Amygdala (tissue), 56 donors: ENCODE data around the gene CCDC187.

ENCODE experiments used
- DNase-seq, 56 donors: peaks; one replicate each; lab custom pipeline; 2025; lab: John Stamatoyannopoulos, UW

CCDC187 gene

DNA sequence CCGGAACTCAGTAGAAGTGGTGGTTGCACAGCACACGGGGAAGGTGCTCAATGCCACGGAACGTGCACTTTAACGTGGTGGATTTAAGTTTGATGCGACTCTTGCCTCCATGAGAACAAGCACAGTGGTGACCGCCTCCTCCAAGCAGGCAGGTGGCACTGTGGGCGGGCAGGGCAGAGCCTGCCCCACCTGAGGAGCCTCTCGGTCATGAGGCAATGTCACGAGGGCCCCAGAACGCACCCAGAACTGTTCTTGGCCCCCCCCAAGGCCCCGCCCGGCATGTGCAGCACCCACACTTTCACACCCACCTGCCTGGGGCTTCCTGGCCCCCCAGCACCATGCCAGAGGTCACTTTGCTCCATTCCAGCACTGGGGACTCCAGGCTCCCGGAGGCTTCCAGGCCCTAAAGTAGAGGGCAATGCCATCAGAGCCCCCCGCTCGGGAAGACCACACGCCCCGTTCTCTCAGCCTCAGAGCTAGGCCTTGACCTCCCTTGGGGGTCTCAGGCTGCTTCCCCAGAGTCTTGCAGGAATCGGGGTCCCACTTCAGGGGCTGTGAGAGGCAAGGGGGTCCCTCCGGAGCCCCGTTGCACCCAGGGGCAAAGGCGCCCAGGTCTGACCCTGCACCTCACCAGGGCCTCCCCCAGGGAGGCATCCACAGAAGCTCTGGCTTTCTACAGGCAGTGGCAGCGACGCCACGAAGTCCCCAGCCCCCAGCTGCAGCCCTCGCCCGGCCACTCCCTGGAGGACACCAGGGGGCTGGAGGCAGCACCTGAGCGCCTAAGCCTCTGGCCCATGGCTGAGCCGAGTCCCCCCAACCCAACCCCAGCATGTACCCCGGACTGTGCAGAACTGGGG, 14.0 kb downstream of the CCDC187 start:
- no peak for DNase-seq

DNA sequence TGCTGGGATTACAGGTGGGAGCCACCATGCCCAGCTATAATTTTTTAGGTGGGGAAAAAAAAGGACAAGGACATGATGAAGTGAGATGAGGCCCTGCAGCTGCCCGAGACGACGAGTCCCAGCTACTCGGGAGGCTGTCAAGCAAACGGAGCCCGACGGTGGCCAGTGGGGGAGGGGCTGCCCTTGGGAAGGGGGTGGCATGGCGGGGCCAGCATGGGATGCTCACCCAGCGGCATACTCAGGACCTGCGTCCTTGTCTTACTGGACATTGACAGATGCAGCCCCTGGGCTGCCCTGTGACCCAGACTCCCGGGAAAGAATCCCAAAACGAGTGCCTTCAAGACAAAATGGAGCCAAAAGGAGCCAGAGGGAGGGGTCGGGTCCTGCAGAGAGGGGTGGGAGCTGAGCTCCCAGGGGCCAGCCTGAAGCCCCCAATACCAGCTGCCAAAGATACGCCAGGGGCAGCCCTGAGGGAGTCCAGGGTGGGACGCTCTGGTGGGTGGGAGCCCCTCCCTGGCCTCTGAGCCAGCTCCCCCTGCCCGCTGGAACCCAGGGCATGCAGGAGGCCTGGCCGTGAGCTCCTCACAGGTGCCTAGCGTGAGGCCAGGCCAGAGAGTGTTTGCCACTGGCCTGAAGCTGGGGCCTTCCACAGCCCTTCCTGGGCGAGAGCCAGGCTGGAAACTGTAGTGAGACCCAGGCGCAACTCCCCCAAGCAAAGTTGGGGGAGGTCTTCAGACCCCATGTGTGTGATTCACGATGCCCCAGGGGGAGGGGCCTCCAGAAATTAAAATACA, 15.7 kb downstream of the CCDC187 start:
- DNase-seq = no peak

DNA sequence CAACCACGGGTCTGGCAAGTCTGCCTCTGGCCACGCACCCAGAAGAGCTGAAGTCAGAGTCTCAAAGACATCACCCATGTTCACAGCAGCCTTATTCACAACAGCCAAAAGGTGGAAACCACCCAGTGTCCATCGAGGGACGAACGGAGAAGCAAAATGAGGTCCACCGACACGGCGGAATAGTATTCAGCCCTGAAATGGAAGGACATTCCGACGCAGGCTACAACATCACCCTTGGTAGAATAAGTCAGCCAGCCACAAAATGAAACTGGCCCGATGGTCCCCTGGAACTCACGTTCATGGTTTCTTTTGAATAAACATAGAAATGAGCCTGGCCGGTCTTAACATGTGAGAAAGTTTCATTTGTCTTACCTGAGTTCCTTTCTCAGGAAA, 16.9 kb downstream of the CCDC187 start:
- DNase-seq = no peak

DNA sequence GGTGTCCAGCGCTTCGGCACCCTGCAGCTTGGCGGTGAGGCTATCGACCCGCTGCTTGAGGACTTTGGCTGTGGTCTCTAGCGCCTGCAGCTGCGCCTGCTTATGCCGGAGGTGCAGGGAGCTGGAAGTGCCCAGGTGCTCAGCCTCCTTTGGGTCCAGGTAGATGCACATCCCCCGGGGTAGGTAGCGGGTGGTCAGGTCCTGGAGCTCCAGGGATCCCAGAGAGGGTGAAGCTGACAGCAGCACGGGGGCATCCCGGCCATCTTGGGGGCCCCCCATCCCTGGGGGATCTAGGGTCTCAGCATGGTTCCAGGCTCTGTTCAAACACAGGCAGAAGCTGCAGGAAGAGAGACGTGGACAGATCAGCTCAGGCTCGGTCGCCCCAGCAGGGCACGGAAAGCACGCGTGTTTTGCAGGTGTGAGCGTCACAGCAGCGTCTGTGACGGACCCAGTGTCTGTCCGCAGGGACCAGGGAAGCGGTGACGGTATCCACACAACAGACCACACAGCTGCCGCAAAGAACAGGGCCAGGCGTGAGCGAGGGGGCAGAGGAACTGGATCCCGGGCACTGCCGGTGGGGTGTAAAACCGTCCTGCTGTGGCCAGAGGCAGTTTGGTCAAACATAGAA, 17.4 kb downstream of the CCDC187 start:
- no peak for DNase-seq

DNA sequence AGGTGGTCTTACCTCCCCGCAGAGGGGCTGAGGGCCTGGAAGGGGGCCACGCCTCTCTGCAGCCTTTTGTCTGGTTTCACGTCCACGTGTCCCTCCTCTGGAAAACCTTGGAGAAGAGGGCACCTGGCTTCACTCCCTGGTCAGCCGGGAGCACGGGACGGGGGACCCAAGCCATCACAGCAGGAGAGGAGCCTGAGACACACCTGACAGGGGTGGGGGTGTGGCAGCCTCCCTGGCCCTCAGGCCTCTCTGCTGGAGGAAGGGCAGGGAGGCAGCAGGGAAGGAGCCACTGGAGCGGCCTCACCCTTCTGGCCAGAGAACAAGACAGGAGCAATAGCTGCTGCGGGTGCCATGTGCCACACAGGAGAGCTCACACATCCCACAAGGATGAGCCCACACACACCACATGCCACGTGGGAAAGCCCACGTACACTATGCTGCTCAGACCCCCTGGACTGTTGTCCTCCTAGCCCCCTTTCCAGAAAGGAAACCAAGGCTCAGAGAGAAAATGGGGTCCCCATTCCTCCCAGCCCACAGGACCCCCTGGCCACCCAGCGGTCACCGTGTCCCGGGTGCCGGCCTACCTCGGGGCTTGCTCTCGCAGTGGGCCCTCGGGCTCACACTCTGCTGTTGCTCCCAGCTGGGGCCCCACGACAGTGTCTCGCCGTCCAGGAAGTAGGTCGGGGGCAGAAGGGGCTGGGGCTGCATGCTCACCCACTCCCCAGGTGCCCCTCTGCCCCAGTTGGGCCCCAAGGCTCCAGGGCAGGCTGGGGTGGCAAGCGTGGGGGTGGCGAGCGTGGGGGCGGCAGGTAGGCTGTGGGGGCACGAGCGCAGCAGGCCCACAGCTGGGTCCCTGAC, 18.2 kb downstream of the CCDC187 start:
- DNase-seq = no peak

DNA sequence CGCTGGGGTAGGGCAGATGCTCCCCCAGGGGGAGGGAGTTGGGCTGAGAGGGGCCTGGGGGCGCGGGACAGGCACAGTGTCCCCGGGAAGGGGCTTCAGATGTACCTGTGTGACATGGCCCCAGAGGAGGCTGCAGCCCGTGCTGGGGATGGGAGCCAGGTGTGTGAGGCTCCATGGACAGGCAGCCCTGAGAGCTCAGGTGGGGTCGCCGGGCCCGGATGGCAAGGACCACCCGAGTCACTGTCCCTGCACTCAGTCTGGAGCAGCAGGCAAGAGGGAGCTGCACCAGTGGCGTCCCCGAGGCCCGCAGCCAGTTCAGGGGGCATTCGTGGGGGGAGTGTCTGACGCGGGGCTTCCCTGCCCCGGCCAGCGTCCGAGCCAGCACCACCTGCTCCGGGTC, 18.9 kb downstream of the CCDC187 start:
- DNase-seq = no peak

DNA sequence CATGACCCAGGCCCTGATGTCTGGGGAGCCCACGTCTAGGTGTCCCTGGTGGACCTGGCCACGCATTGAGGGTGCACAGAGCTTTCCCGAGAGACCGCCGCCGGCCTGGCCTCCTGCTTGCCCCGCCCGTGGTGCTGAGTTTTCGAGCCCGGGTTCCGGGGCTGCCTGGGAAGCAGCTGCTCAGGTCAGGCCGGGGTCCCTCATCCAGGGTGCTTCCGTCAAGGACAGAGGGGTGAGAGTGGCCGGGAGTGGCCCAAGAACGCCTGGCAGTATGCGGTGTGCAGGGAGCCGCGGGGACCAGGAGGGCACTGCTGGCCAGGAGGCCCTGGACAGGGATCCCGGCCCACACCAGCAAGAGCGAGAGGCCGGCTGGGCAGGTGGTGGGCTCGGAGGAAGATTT, 19.6 kb downstream of the CCDC187 start:
- no peak for DNase-seq

DNA sequence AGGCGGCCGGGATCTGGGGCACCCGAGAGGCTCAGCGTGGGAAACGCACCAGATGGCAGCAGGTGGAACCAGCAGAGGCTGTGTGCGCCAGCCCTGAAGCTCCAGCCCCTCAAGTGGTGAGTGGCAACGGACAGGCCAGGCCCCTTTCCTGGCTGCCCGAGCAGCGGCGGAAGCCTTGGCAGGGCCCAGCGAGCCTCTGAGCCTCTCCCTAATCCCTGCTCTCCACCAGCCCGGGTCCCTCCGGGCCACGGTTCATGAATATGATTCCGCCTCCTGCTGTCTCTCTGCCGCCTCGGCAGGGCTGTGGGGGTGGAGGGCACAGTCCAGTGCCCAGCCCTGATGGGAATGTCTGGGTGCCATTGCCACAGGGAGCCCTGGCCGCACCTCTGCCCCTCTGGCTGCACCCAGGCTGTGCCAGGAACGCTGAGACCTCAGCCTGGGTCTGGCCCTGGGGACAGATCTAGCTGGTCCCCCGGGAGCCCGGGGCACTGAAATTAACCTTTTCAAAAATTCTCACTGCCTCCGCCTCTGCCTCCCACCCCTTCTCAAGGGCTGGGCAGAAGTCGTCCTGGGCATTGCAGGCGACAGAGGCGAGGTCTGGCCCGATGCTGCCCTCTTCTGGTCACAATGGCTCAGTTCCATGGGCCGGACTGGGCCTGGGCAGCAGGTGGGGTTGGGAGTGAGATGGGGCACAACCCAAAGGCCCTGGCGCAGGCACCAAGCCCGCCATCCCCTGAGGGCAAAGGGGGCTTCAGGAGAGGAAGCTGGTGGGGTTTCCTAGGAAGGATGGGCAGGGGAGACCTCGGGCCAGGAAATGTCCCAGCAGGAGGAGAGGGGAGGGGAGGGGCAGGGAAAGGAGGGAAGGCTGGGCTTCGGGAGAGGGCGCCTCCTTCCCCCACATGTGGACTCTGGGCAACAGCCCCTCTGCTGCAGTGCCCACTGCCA, 20.3 kb downstream of the CCDC187 start:
- peak in 51 of 56 donors; percentile 19 to 84 (median 52) for DNase-seq

DNA sequence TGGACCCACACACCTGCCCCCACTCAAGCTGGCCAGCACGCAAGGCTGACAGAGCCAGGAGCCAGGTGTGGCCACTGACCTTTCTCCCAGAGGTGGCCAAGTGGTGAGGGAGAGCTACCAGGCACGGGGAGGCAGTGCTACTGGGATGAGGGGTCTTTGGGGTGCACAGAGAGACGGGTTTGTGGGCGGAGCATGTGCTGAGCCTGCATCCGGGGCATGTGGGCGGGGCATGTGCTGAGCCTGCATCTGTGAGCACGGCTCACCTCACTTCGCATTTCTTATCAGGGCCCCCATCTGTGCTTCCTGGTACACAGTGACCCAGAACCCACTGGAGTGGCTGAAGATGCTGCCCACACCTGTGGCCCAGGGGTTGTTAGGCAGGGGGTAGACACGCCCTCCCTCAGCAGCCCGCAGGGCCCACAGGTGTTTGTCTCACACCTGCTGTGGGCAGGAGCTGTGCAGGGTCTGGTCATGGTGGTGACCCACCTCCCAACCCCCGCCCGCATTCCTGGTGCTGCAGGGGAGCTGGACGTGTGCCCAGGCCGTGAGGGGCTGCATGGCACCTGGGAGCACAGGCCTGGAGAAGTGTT, 21.5 kb downstream of the CCDC187 start:
- DNase-seq = no peak

DNA sequence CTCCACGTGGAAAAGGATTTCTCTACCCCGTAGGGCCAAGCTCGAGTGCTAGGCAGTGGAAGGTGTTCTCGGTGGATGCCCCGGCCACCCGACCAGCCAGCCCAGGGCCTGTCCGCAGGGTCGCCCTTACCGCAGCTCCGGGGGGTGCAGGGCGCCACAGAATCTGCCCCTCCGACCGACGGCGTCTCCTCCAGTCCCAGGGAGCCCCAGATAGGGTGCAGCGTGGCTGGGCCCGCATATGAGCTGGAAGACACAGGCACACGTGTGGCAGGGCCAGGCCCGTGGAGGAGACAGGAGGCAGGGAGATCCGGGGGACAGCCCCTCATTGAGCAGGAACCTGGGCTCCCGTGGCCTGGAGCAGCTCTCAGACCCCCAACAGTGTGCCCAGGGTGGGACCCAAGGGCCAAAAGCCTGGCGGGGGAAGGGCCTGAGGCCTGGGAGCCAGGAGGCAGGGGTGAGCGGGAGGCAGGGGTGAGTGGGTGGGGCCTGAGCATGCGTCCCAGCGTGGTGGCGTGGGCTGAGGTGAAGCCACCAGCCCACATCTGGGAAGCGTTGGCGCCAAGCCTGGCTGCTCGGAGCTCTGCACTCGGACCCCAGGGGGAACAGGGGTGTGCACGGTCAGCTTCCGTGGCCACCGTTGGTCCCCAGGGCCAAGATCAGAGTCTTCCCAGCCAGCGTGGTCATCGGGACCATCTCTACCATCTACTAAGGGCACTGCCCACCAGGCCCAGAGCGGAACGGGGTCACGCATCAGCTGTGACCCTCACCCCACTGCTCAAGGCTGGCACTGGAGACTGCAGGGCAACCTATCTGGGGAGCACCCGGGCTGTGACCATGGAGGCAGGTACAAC, 22.2 kb downstream of the CCDC187 start:
- no peak for DNase-seq

DNA sequence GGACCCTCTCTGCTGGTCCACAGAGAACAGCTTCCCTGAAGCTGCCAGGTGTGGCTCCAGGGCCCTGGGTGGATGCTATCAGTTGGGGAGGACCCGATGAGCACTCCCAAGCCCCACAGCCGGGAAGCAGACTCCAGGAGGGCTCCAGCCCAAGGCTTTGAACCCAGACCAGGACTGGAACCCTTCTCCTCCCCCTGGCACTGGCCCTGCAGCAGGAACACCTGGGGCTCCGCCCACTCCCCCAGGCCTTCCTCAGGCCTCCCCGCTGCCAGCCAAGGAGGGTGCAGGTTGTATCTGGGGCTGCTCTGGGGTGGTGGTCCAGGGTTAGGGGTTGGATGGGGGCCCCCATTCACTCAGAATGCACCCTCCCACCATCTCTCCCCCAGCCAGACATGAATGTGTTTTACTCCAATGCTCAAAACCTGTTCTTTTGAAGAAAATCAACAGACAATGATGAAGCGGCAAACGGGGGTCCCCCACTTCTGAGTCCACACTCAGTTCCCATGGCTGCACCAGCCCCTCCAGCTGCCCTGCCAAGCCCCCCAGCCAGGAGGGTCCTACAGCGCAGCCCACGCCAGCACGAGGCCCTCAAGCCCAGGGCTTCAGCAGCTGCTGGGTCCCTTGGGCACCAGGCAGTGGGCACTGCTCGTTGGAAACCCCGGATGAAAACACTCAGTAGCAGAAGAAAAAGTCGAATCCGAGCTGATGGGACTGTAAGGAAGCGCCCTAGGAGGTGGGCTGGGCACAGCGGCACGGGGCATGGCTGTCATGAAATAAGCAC, 23.2 kb downstream of the CCDC187 start:
- no peak for DNase-seq

DNA sequence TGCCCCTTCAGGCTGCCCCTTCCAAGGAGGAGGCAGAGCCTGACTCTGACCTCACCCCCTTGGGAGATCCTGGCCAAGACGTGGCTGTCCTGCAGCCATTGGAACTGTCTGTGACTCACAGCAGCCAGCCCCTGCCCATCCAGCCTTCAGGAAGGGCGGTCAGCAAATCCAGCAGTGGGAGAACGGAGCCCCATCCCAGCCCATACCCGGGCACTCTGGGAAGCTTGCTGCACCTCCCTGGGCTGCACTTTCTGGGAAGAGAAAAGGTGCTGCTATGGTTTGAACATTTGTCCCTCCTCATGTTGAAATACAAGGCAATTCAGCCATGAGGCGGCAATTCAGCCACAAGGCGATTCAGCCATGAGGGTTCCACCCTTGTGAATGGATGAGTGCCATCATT, 24.4 kb downstream of the CCDC187 start:
- DNase-seq = no peak

DNA sequence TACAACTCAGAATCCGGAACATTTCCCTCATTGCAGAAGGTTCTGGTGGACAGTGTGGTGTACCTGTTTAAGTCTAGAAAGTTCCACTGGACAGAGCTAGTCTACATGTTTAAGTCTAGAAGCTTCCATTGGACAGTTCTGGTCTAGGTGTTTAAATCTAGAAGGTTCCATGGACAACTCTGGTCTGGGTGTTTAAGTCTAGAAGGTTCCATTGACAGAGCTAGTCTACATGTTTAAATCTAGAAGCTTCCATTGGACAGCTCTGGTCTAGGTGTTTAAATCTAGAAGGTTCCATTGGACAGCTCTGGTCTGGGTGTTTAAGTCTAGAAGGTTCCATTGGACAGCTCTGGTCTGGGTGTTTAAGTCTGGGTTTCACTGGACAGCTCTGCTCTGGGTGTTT, 25.0 kb downstream of the CCDC187 start:
- DNase-seq = no peak

DNA sequence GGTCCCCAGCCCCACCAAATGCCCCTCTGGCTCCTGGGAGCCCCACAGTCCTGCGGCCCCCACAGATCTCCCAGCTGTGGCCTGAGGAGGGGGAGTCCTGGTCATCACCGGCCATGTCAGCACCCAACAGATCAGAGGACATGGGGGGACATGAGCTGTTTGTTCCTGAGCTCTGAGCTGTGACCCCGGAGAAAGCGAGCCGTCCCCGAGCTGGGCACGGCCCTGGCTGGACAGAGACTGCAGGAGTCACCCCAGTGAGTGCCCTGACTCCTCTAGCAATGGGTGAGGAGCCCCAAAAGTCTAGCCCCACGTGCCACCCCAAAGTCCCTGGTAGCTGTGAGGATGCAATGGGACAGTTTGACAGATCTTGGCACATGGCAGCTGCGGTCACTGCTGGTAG, 25.7 kb downstream of the CCDC187 start:
- no peak for DNase-seq

DNA sequence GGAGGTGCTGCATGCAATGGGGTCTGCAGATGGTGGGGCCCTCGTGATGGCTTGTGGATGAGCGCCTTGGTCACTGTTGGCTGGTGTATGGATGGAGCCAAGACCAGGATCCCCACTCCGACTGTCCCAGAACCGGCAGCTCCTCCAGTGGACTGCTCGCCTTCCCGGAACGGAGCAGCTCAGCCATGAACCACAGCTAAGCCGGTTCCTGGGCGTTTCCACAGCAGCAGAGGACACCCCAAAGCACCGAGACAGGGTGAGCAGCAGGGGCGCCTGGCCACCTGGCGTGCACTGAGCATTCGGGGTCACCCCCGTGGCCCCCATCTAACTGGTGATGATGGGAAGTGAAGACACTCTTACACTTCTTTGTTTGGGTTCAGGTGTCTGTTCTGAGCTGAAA, 26.1 kb downstream of the CCDC187 start:
- DNase-seq = no peak

DNA sequence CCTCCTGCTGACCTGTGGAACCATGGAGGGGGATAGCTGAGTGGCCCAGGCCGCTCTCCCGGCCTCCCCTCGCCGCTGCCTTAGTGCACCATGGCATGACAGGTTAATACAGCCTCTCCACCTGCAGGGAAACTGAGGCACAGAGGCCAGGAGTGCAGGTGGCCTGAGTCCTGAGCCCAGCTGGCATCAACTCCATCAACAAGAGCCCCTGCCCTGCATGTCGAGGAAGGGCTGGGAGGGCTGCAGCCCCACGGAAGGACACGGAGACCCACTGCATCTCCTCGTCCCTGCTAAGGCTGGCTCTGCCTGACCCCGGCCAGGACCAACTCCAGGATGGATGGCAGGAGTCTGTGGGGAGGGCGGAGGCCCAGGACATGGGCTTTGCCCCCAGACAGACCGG, 27.2 kb downstream of the CCDC187 start:
- DNase-seq = no peak
